K562 (cell line): ENCODE data around the gene ASB10. TPM values are rescaled to one million over a fixed set of nuclear protein-coding genes. Genes with fewer than 3 reads are reported as not detected.

Experiments
- ARID4B ChIP-seq: sonication (generic); formaldehyde crosslinking; IDR thresholded peaks from 2 replicates; pipeline ENCODE4 v1.8.0; 2022; ENCODE audit warnings: mild to moderate bottlenecking, missing genetic modification reagents
- BHLHE40 ChIP-seq: IDR thresholded peaks from 2 replicates; pipeline ENCODE4 v1.6.1; 2011; ENCODE audit warnings: low read length, improper control_type of control experiment
- CC2D1A ChIP-seq: fragments of 450-650 bp; IDR thresholded peaks from 2 replicates; pipeline ENCODE4 v1.6.1; 2017; ENCODE audit warnings: mild to moderate bottlenecking
- CEBPG ChIP-seq, 3 experiments: fragments of 200-800 bp in 1 of 3; sonication (Bioruptor generic) in 1 of 3; sonication (generic) in 1 of 3; formaldehyde crosslinking in 1 of 3; IDR thresholded peaks in 2 of 3; conservative IDR thresholded peaks in 1 of 3; 2 replicates each; pipeline versions ENCODE4 v1.6.1 to v1.8.0; 2016 to 2022; ENCODE audit warnings: missing compliant biosample characterization in 2 of 3, missing genetic modification characterization in 2 of 3, mild to moderate bottlenecking in 1 of 3, missing genetic modification reagents in 1 of 3
- EGR1 ChIP-seq: fragments of 450-650 bp; conservative IDR thresholded peaks from 2 replicates; pipeline ENCODE4 v1.6.1; 2017; ENCODE audit warnings: mild to moderate bottlenecking
- EWSR1 ChIP-seq: fragments of 450-650 bp; IDR thresholded peaks from 2 replicates; pipeline ENCODE4 v1.6.1; 2018; ENCODE audit warnings: borderline replicate concordance, mild to moderate bottlenecking, low read depth, moderate library complexity; ENCODE audit not compliant: partially characterized antibody
- FOXK2 ChIP-seq, 2 experiments: fragments of 450-650 bp; IDR thresholded peaks in 1 of 2; conservative IDR thresholded peaks in 1 of 2; 2 replicates each; pipeline ENCODE4 v1.6.1; 2016; ENCODE audit warnings: low read depth in 2 of 2, mild to moderate bottlenecking in 1 of 2
- GATA2 ChIP-seq: sonication (generic); formaldehyde crosslinking; IDR thresholded peaks from 2 replicates; pipeline ENCODE4 v1.4.0; 2020; ENCODE audit warnings: mild to moderate bottlenecking, missing genetic modification reagents
- HDAC2 ChIP-seq: fragments of 450-650 bp; IDR thresholded peaks from 2 replicates; pipeline ENCODE4 v1.6.1; 2016; ENCODE audit warnings: mild to moderate bottlenecking
- MAFG ChIP-seq: fragments of 450-650 bp; conservative IDR thresholded peaks from 2 replicates; pipeline ENCODE4 v1.6.1; 2016; ENCODE audit warnings: missing genetic modification characterization, missing compliant biosample characterization
- MBD2 ChIP-seq: sonication (generic); IDR thresholded peaks from 2 replicates; pipeline ENCODE4 v1.6.1; 2016; ENCODE audit warnings: low read depth, borderline replicate concordance
- MYNN ChIP-seq, 2 experiments: sonication (generic); formaldehyde crosslinking in 1 of 2; IDR thresholded peaks; 2 replicates each; pipeline versions ENCODE4 v1.5.0 to v1.6.1; 2016 to 2020; ENCODE audit warnings: antibody characterized with exemption in 1 of 2, missing genetic modification reagents in 1 of 2
- PATZ1 ChIP-seq: fragments of 250-450 bp; sonication (Bioruptor Pico); IDR thresholded peaks from 2 replicates; pipeline ENCODE4 v1.5.0; 2020; ENCODE audit warnings: mild to moderate bottlenecking, borderline replicate concordance
- POU5F1 ChIP-seq: fragments of 150-350 bp; IDR thresholded peaks from 2 replicates; pipeline ENCODE4 v1.6.1; 2014; ENCODE audit warnings: borderline replicate concordance, low read length, low read depth, mild to moderate bottlenecking; ENCODE audit not compliant: partially characterized antibody
- PRMT5 ChIP-seq: sonication (generic); formaldehyde crosslinking; IDR thresholded peaks from 2 replicates; pipeline ENCODE4 v1.5.0; 2020; ENCODE audit warnings: missing genetic modification reagents
- SMARCA5 ChIP-seq: fragments of 450-650 bp; IDR thresholded peaks from 2 replicates; pipeline ENCODE4 v1.6.1; 2016
- TCF7L2 ChIP-seq: fragments of 150-350 bp; IDR thresholded peaks from 2 replicates; pipeline ENCODE4 v1.6.1; 2016; ENCODE audit warnings: low read depth, mild to moderate bottlenecking, low read length, moderate library complexity
- ZFX ChIP-seq: sonication (generic); formaldehyde crosslinking; IDR thresholded peaks from 2 replicates; pipeline ENCODE4 v1.8.0; 2022; ENCODE audit warnings: mild to moderate bottlenecking, missing genetic modification reagents, moderate library complexity
- polyA plus RNA-seq, 8 experiments: library from polyadenylated mRNA; depleted of rRNA in 4 of 8; stranded (reverse) in 5 of 8; unstranded in 3 of 8; fragments of >200 nt; fragmentation: Nextera tagmentation in 2 of 8; fragmentation: Illumina TruSeq in 1 of 8; extraction: Ambion mirVana in 2 of 8; extraction: Trizol in 1 of 8; gene quantifications; 2 replicates each; pipeline versions ENCODE4 v1.2.1 to v1.2.3, GENCODE V29; 2011 to 2014; ENCODE audit warnings: inconsistent platforms in 1 of 8, missing spikeins in 1 of 8
- total RNA-seq, 7 experiments: library from RNA; depleted of rRNA in 6 of 7; stranded (reverse); fragments of >200 nt in 6 of 7; fragmentation: Illumina TruSeq in 2 of 7; extraction: Trizol in 2 of 7; gene quantifications; 2 replicates each; pipeline versions ENCODE4 v1.2.1 to v1.2.3, GENCODE V29; 2011 to 2021; ENCODE audit warnings: low replicate concordance in 1 of 7
- TF ChIP-seq, protein P1 (sequence below): fragments of 250-450 bp; sonication (Bioruptor Pico); IDR thresholded peaks from 2 replicates; pipeline ENCODE4 v1.4.0; 2020; ENCODE audit warnings: mild to moderate bottlenecking, moderate library complexity

Gene ASB10
- total and polyA plus RNA-seq, 9 of the 15 experiments (the other 6 are each of a cell fraction or from before 2014, with no cell fraction given) = not detected

GRCh38 chr7:151232917-151233701, 46.1 kb upstream of the ASB10 start (continued):
- TF ChIP-seq CEBPG (CRISPR knock-in tag; IDR thresholded peaks at IDR 0.05) = 0 out of 2 replicates have a peak, but pooled peaks have one; percentile 11
- TF ChIP-seq CEBPG (tag; conservative IDR thresholded peaks at IDR 0.05 in 1 of 2, IDR thresholded peaks at IDR 0.05 in 1 of 2) = no peak
- peak; percentile 64 to 68 for TF ChIP-seq FOXK2 (conservative IDR thresholded peaks at IDR 0.05 in 1 of 2, IDR thresholded peaks at IDR 0.05 in 1 of 2; ENCODE audit: low read depth in 2 of 2)
- peak; percentile 73 for TF ChIP-seq HDAC2
- TF ChIP-seq BHLHE40 = peak; percentile 38; the same call in 1 of the 2 replicates
- peak; percentile 25 for TF ChIP-seq ZFX (CRISPR knock-in tag)
- TF ChIP-seq MBD2 = no peak
- 0 out of 2 replicates have a peak, but pooled peaks have one; percentile 6 for TF ChIP-seq EGR1
- no peak for TF ChIP-seq POU5F1
- TF ChIP-seq, protein P1, sequence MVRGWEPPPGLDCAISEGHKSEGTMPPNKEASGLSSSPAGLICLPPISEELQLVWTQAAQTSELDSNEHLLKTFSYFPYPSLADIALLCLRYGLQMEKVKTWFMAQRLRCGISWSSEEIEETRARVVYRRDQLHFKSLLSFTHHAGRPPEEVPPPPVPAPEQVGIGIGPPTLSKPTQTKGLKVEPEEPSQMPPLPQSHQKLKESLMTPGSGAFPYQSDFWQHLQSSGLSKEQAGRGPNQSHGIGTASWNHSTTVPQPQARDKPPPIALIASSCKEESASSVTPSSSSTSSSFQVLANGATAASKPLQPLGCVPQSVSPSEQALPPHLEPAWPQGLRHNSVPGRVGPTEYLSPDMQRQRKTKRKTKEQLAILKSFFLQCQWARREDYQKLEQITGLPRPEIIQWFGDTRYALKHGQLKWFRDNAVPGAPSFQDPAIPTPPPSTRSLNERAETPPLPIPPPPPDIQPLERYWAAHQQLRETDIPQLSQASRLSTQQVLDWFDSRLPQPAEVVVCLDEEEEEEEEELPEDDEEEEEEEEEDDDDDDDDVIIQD (CRISPR knock-in tag) = no peak
- no peak for TF ChIP-seq PATZ1 (CRISPR knock-in tag)
- no peak for TF ChIP-seq TCF7L2
- TF ChIP-seq MAFG (tag) = peak; percentile 76; the same call in 1 of the 2 replicates
- peak; percentile 76; the same call in 1 of the 2 replicates for TF ChIP-seq SMARCA5
- TF ChIP-seq PRMT5 (CRISPR knock-in tag) = peak; percentile 30; the same call in 1 of the 2 replicates
- peak; percentile 76 for TF ChIP-seq GATA2 (CRISPR knock-in tag)
- no peak for TF ChIP-seq EWSR1
- peak; percentile 63; the same call in 1 of the 2 replicates for TF ChIP-seq ARID4B
- TF ChIP-seq MYNN (IDR thresholded peaks at IDR 0.05) = 0 out of 2 replicates have a peak, but pooled peaks have one; percentile 2
- no peak for TF ChIP-seq MYNN (CRISPR knock-in tag; IDR thresholded peaks at IDR 0.05)
- TF ChIP-seq CC2D1A = no peak
